ENCODE results near the gene SMIM20.

- TF ChIP-seq, protein P1, sequence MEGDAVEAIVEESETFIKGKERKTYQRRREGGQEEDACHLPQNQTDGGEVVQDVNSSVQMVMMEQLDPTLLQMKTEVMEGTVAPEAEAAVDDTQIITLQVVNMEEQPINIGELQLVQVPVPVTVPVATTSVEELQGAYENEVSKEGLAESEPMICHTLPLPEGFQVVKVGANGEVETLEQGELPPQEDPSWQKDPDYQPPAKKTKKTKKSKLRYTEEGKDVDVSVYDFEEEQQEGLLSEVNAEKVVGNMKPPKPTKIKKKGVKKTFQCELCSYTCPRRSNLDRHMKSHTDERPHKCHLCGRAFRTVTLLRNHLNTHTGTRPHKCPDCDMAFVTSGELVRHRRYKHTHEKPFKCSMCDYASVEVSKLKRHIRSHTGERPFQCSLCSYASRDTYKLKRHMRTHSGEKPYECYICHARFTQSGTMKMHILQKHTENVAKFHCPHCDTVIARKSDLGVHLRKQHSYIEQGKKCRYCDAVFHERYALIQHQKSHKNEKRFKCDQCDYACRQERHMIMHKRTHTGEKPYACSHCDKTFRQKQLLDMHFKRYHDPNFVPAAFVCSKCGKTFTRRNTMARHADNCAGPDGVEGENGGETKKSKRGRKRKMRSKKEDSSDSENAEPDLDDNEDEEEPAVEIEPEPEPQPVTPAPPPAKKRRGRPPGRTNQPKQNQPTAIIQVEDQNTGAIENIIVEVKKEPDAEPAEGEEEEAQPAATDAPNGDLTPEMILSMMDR (conservative IDR thresholded peaks at IDR 0.05 in 1 of 2, IDR thresholded peaks at IDR 0.05 in 1 of 2; ENCODE audit: extremely low read depth in 1 of 2, insufficient read depth in 1 of 2, low read depth in 1 of 2, low read length in 2 of 2) = no peak
- no peak for TF ChIP-seq EZH2 (IDR thresholded peaks at IDR 0.05; ENCODE audit: borderline replicate concordance, low read length)
Observed at GRCh38 chr4:25948051-25948450, 34.0 kb downstream of the SMIM20 start.
